WTC11 (cell line): ENCODE data around the gene DOK7. TPM values are rescaled to one million over a fixed set of nuclear protein-coding genes. Genes with fewer than 3 reads are reported as not detected.

Experiments
- ATAC-seq: fragments of 200-7000 bp; cut with Tn5 transposase; 2 replicates; pipeline ENCODE4 v1.10.0; 2021; ENCODE audit warnings: mild to moderate bottlenecking, moderate library complexity
- CTCF ChIA-PET: fragments of 300-600 bp; sonication (Branson Sonifier 250); formaldehyde crosslinking; loops from one replicate; lab custom pipeline; 2021; ENCODE audit warnings: antibody characterized with exemption; lab: Charles Lee
- POLR2A ChIA-PET: fragments of 350-600 bp; sonication (Branson Sonifier 250); formaldehyde crosslinking; loops from one replicate; lab custom pipeline; 2021; ENCODE audit warnings: antibody characterized with exemption; lab: Charles Lee
- DNase-seq: peaks from one replicate; pipeline ENCODE4 v3.0.0; 2021; ENCODE audit warnings: low spot score
- H3K27ac Mint-ChIP-seq: 2 replicates; pipeline ENCODE4 v1.8.0; 2021; ENCODE audit warnings: mixed read lengths
- H3K27me3 Mint-ChIP-seq: 2 replicates; pipeline ENCODE4 v1.8.0; 2021; ENCODE audit warnings: low read depth, mild to moderate bottlenecking, moderate library complexity, mixed read lengths
- H3K36me3 Mint-ChIP-seq: 2 replicates; pipeline ENCODE4 v1.8.0; 2021; ENCODE audit warnings: mixed read lengths
- H3K4me1 Mint-ChIP-seq: 2 replicates; pipeline ENCODE4 v1.8.0; 2022; ENCODE audit warnings: mixed read lengths
- H3K4me3 Mint-ChIP-seq: 2 replicates; pipeline ENCODE4 v1.8.0; 2021; ENCODE audit warnings: mild to moderate bottlenecking, moderate library complexity, mixed read lengths
- H3K9me3 Mint-ChIP-seq: 2 replicates; pipeline ENCODE4 v1.8.0; 2021; ENCODE audit warnings: mixed read lengths
- ATF6 ChIP-seq: sonication (generic); formaldehyde crosslinking; IDR thresholded peaks from 2 replicates; pipeline ENCODE4 v1.8.1; 2023; ENCODE audit warnings: mild to moderate bottlenecking, missing genetic modification reagents
- CREB1 ChIP-seq: sonication (generic); formaldehyde crosslinking; IDR thresholded peaks from 2 replicates; pipeline ENCODE4 v1.8.0; 2023; ENCODE audit warnings: mild to moderate bottlenecking, missing genetic modification reagents
- E2F5 ChIP-seq: sonication (generic); formaldehyde crosslinking; IDR thresholded peaks from 2 replicates; pipeline ENCODE4 v1.8.1; 2022; ENCODE audit warnings: mild to moderate bottlenecking, moderate library complexity, missing genetic modification reagents
- ESRRA ChIP-seq: sonication (generic); formaldehyde crosslinking; IDR thresholded peaks from 2 replicates; pipeline ENCODE4 v1.8.1; 2022; ENCODE audit warnings: mild to moderate bottlenecking, missing genetic modification reagents, borderline replicate concordance
- FOXK1 ChIP-seq: sonication (generic); formaldehyde crosslinking; IDR thresholded peaks from 2 replicates; pipeline ENCODE4 v1.8.0; 2022; ENCODE audit warnings: mild to moderate bottlenecking, moderate library complexity, missing genetic modification reagents
- FOXP4 ChIP-seq: sonication (generic); formaldehyde crosslinking; IDR thresholded peaks from 2 replicates; pipeline ENCODE4 v1.8.0; 2022; ENCODE audit warnings: mild to moderate bottlenecking, missing genetic modification reagents
- GABPB1 ChIP-seq: sonication (generic); formaldehyde crosslinking; IDR thresholded peaks from 2 replicates; pipeline ENCODE4 v1.8.1; 2023; ENCODE audit warnings: mild to moderate bottlenecking, missing genetic modification reagents
- HMGXB4 ChIP-seq: sonication (generic); formaldehyde crosslinking; IDR thresholded peaks from 2 replicates; pipeline ENCODE4 v1.8.1; 2023; ENCODE audit warnings: mild to moderate bottlenecking, moderate library complexity, missing genetic modification reagents
- NFATC4 ChIP-seq: fragments of 250-450 bp; sonication (Bioruptor Pico); IDR thresholded peaks from 2 replicates; pipeline ENCODE4 v1.9.0; 2021; ENCODE audit warnings: mild to moderate bottlenecking
- NFE2L1 ChIP-seq: sonication (generic); formaldehyde crosslinking; IDR thresholded peaks from 2 replicates; pipeline ENCODE4 v1.8.1; 2023; ENCODE audit warnings: missing genetic modification reagents
- SMAD4 ChIP-seq: sonication (generic); formaldehyde crosslinking; IDR thresholded peaks from 2 replicates; pipeline ENCODE4 v1.8.0; 2022; ENCODE audit warnings: mild to moderate bottlenecking, missing genetic modification reagents
- SOX15 ChIP-seq: fragments of 250-450 bp; sonication (Bioruptor Pico); IDR thresholded peaks from 2 replicates; pipeline ENCODE4 v1.9.0; 2021; ENCODE audit warnings: mild to moderate bottlenecking
- SP1 ChIP-seq: sonication (generic); formaldehyde crosslinking; conservative IDR thresholded peaks from 2 replicates; pipeline ENCODE4 v1.8.1; 2022; ENCODE audit warnings: missing genetic modification reagents
- TEAD1 ChIP-seq: sonication (generic); formaldehyde crosslinking; IDR thresholded peaks from 2 replicates; pipeline ENCODE4 v1.8.0; 2022; ENCODE audit warnings: mild to moderate bottlenecking, missing genetic modification reagents
- ZBTB43 ChIP-seq: sonication (generic); formaldehyde crosslinking; IDR thresholded peaks from 2 replicates; pipeline ENCODE4 v1.8.1; 2023; ENCODE audit warnings: mild to moderate bottlenecking, missing genetic modification reagents
- ZNF138 ChIP-seq: sonication (generic); formaldehyde crosslinking; conservative IDR thresholded peaks from 2 replicates; pipeline ENCODE4 v1.8.1; 2022; ENCODE audit warnings: mild to moderate bottlenecking, moderate library complexity, missing genetic modification reagents
- ZNF396 ChIP-seq: fragments of 250-450 bp; sonication (Bioruptor Pico); IDR thresholded peaks from 2 replicates; pipeline ENCODE4 v1.8.0; 2021; ENCODE audit warnings: mild to moderate bottlenecking, moderate library complexity, borderline replicate concordance
- ZNF416 ChIP-seq: fragments of 250-450 bp; sonication (Bioruptor Pico); IDR thresholded peaks from 2 replicates; pipeline ENCODE4 v1.9.0; 2021; ENCODE audit warnings: mild to moderate bottlenecking, inconsistent platforms
- total RNA-seq: library from RNA; stranded (reverse); gene quantifications from 3 replicates; pipeline ENCODE4 v1.2.3, GENCODE V29; 2021

The DOK7 gene
- total RNA-seq, 1 experiment from 2014 or later: 0.22 TPM

- H3K27ac Mint-ChIP-seq: no peak overlapping the region
Observed at GRCh38 chr4:3493720-3494461, 30.8 kb downstream of the DOK7 start.

GRCh38 chr4:3494462-3494871, 31.4 kb downstream of the DOK7 start:
- ChIA-PET POLR2A (no interaction called here), CTCF (interaction anchor here (0.6 to 5.7 kb wide), 3 partner anchors 14 to 386 kb away, joined by 3 to 61 read pairs (median 8); no protein-coding TSS in a partner anchor)
- TF ChIP-seq ZNF416 (no peak), HMGXB4 (0 out of 2 replicates have a peak, but pooled peaks have one; percentile 27)
- Mint-ChIP-seq H3K9me3 (no peaks in the 10 kb centered on the region), H3K4me3 (no peak overlapping the region), H3K27ac (no peak overlapping the region), H3K36me3 (no peaks in the 10 kb centered on the region), H3K4me1 (no peaks in the 10 kb centered on the region), H3K27me3 (peaks cover 87% of the 10 kb centered on the region)
- ATAC-seq (no peak; the same call in 1 of the 2 replicates), DNase-seq (no peak)

More at GRCh38 chr4:3493720-3494461, 30.8 kb downstream of the DOK7 start:
- ChIA-PET POLR2A (interaction anchor here (0.7 kb wide), 1 partner anchor 12 kb away, joined by 3 read pairs; no protein-coding TSS in a partner anchor), CTCF (interaction anchor here (0.6 to 5.7 kb wide), 4 partner anchors 13 to 387 kb away, joined by 3 to 61 read pairs (median 6); no protein-coding TSS in a partner anchor)
- Mint-ChIP-seq H3K4me3 (no peak overlapping the region), H3K36me3 (no peaks in the 10 kb centered on the region), H3K27me3 (peaks cover 93% of the 10 kb centered on the region), H3K9me3 (no peaks in the 10 kb centered on the region), H3K4me1 (no peaks in the 10 kb centered on the region)
- ATAC-seq (peak; percentile 28), DNase-seq (no peak)
- TF ChIP-seq SMAD4 (CRISPR knock-in tag): no peak
- no peak for TF ChIP-seq TEAD1 (CRISPR knock-in tag)
- no peak for TF ChIP-seq FOXP4 (CRISPR knock-in tag)
- no peak for TF ChIP-seq SP1 (CRISPR knock-in tag)
- no peak for TF ChIP-seq ESRRA (CRISPR knock-in tag)
- no peak for TF ChIP-seq E2F5
- no peak for TF ChIP-seq ZNF138 (CRISPR knock-in tag)
- no peak for TF ChIP-seq FOXK1 (CRISPR knock-in tag)
- no peak for TF ChIP-seq NFATC4 (CRISPR knock-in tag)
- TF ChIP-seq CREB1 (CRISPR knock-in tag): no peak
- no peak for TF ChIP-seq ATF6 (CRISPR knock-in tag)

- CTCF ChIA-PET: interaction anchor here (1.0 to 5.7 kb wide), 4 partner anchors 8 to 177 kb away, joined by 3 to 61 read pairs (median 6); no protein-coding TSS in a partner anchor
- ATAC-seq: no peak
- peaks cover 78% of the 10 kb centered on the region for H3K27me3 Mint-ChIP-seq
- TF ChIP-seq GABPB1 (CRISPR knock-in tag) (no peak), ZBTB43 (no peak), SOX15 (no peak), ZNF396 (CRISPR knock-in tag) (no peak), SP1 (CRISPR knock-in tag) (no peak), NFE2L1 (no peak), FOXK1 (CRISPR knock-in tag) (no peak)
Observed at GRCh38 chr4:3495204-3495975, 32.3 kb downstream of the DOK7 start.

More at GRCh38 chr4:3495204-3495975, 32.3 kb downstream of the DOK7 start:
- H3K4me3 Mint-ChIP-seq: no peak overlapping the region
- no peak overlapping the region for H3K27ac Mint-ChIP-seq
- no peak for DNase-seq
- H3K4me1 Mint-ChIP-seq: no peaks in the 10 kb centered on the region
- H3K9me3 Mint-ChIP-seq: no peaks in the 10 kb centered on the region
- no peaks in the 10 kb centered on the region for H3K36me3 Mint-ChIP-seq
- POLR2A ChIA-PET: no interaction called here
